SU-DHL-6 (cell line): ENCODE data around the gene TUBA3E.
"Not testable (repeated sequence)": the region's sequence is repeated elsewhere in the genome, so short reads cannot be mapped to it uniquely, and the experiment has no call there.

Experiments used
- H2AFZ ChIP-seq: fragments of 200-600 bp; sonication (generic); 2 replicates; pipeline ENCODE4 v1.6.1; 2014; ENCODE audit warnings: low read depth, mild to moderate bottlenecking, moderate library complexity, mixed read lengths, antibody characterized with exemption, low read length; ENCODE audit not compliant: severe bottlenecking
- H3F3A ChIP-seq: fragments of 200-600 bp; shearing (Covaris generic); 2 replicates; pipeline ENCODE4 v1.6.0; 2016; ENCODE audit warnings: antibody characterized with exemption, mild to moderate bottlenecking; ENCODE audit not compliant: insufficient read depth
- H3K27ac ChIP-seq: fragments of 200-600 bp; sonication (generic); 2 replicates; pipeline ENCODE4 v1.5.1; 2016; ENCODE audit warnings: low read depth, mild to moderate bottlenecking, low read length, moderate library complexity, mixed read lengths
- H3K27me3 ChIP-seq: fragments of 200-600 bp; sonication (generic), shearing (Covaris generic); 2 replicates; pipeline ENCODE4 v1.6.0; 2014; ENCODE audit warnings: mild to moderate bottlenecking, low read length
- H3K36me3 ChIP-seq: fragments of 200-600 bp; sonication (generic); 2 replicates; pipeline ENCODE4 v1.6.1; 2014; ENCODE audit warnings: mild to moderate bottlenecking, low read length, mixed read lengths
- H3K4me2 ChIP-seq: fragments of 300-600, 200-600 bp; shearing (Covaris generic), sonication (generic); 2 replicates; pipeline ENCODE4 v1.6.0; 2014; ENCODE audit warnings: low read length, low read depth, mild to moderate bottlenecking; ENCODE audit not compliant: poor library complexity, severe bottlenecking
- H3K4me3 ChIP-seq: fragments of 200-600 bp; sonication (generic); 2 replicates; pipeline ENCODE4 v1.5.1; 2014; ENCODE audit warnings: antibody characterized with exemption, low read length, mild to moderate bottlenecking, mixed read lengths; ENCODE audit not compliant: insufficient read depth, poor library complexity, severe bottlenecking
- H3K79me2 ChIP-seq: fragments of 200-600 bp; sonication (generic); 2 replicates; pipeline ENCODE4 v1.6.1; 2014; ENCODE audit warnings: mild to moderate bottlenecking, low read length, moderate library complexity; ENCODE audit not compliant: insufficient read depth
- H3K9ac ChIP-seq: fragments of 200-600 bp; sonication (generic); 2 replicates; pipeline ENCODE4 v1.7.0; 2014; ENCODE audit warnings: mild to moderate bottlenecking, low read length
- H3K9me2 ChIP-seq: fragments of 200-600 bp; sonication (generic); replicated peaks from 2 replicates; pipeline ENCODE4 v1.6.1; 2014; ENCODE audit warnings: low read length; ENCODE audit not compliant: insufficient read depth
- H3K9me3 ChIP-seq: fragments of 200-600 bp; sonication (generic); 2 replicates; pipeline ENCODE4 v1.6.1; 2014; ENCODE audit warnings: low read length, mixed read lengths; ENCODE audit not compliant: insufficient read depth
- H4K20me1 ChIP-seq: fragments of 200-600 bp; sonication (generic); 2 replicates; pipeline ENCODE4 v1.6.1; 2014; ENCODE audit warnings: low read depth, mild to moderate bottlenecking, antibody characterized with exemption, low read length, moderate library complexity, mixed read lengths
- CTCF ChIP-seq: fragments of 200-600 bp; sonication (generic); IDR thresholded peaks from one replicate; pipeline ENCODE4 v1.5.1; 2017; ENCODE audit warnings: antibody characterized with exemption, mild to moderate bottlenecking, low read length, moderate library complexity; ENCODE audit not compliant: insufficient read depth, poor library complexity, severe bottlenecking
- EZH2phosphoT487 ChIP-seq: fragments of 200-600 bp; sonication (generic), shearing (Covaris generic); conservative IDR thresholded peaks from 2 replicates; pipeline ENCODE4 v1.6.1; 2018; ENCODE audit warnings: mild to moderate bottlenecking, antibody characterized with exemption, low read length, moderate library complexity, mixed read lengths

TUBA3E gene

GRCh38 chr2:130165293-130166016 lies 32.8 kb downstream of the TUBA3E start:
- no peaks in the 10 kb centered on the region for H4K20me1 ChIP-seq
- H3K36me3 ChIP-seq: peaks cover 3% of the 10 kb centered on the region; the same call in 1 of the 2 replicates

GRCh38 chr2:130162968-130163367 lies 35.3 kb downstream of the TUBA3E start:
- peaks cover 3% of the 10 kb centered on the region; the same call in 1 of the 2 replicates for H3K36me3 ChIP-seq
- H3F3A ChIP-seq: no peaks in the 10 kb centered on the region
- H3K4me2 ChIP-seq: no peak overlapping the region
- no peaks in the 10 kb centered on the region for H3K27me3 ChIP-seq
- no peak for TF ChIP-seq EZH2phosphoT487
- no peak for TF ChIP-seq CTCF
- H2AFZ ChIP-seq: no peak overlapping the region
- no peaks in the 10 kb centered on the region for H4K20me1 ChIP-seq
- H3K9me3 ChIP-seq: no peaks in the 10 kb centered on the region
- no peak overlapping the region for H3K4me3 ChIP-seq
- H3K9me2 ChIP-seq: no peaks in the 10 kb centered on the region
- no peak overlapping the region for H3K27ac ChIP-seq
- H3K79me2 ChIP-seq: no peaks in the 10 kb centered on the region
- H3K9ac ChIP-seq: no peak overlapping the region

More at GRCh38 chr2:130165293-130166016, 32.8 kb downstream of the TUBA3E start:
- no peak overlapping the region for H3K4me2 ChIP-seq
- H3K9ac ChIP-seq: no peak overlapping the region
- no peak overlapping the region for H3K4me3 ChIP-seq
- H2AFZ ChIP-seq: no peak overlapping the region
- no peaks in the 10 kb centered on the region for H3K9me3 ChIP-seq
- H3K27ac ChIP-seq: no peak overlapping the region
- no peak for TF ChIP-seq CTCF
- TF ChIP-seq EZH2phosphoT487: no peak
- no peaks in the 10 kb centered on the region for H3K9me2 ChIP-seq
- no peaks in the 10 kb centered on the region for H3F3A ChIP-seq
- no peaks in the 10 kb centered on the region for H3K27me3 ChIP-seq
- H3K79me2 ChIP-seq: no peaks in the 10 kb centered on the region

- not testable (repeated sequence) for H2AFZ ChIP-seq, H3F3A ChIP-seq, H3K9ac ChIP-seq, H3K4me2 ChIP-seq, H3K4me3 ChIP-seq, H3K27me3 ChIP-seq, H3K9me3 ChIP-seq, H3K36me3 ChIP-seq, H4K20me1 ChIP-seq, H3K79me2 ChIP-seq, H3K27ac ChIP-seq, H3K9me2 ChIP-seq
Measured at GRCh38 chr2:130162486-130162885, 35.8 kb downstream of the TUBA3E start.

- not testable (repeated sequence) for H3K9me2 ChIP-seq, H3K79me2 ChIP-seq, H3K36me3 ChIP-seq, H3K9me3 ChIP-seq, H3K9ac ChIP-seq, H3K4me3 ChIP-seq, H2AFZ ChIP-seq, H3K27me3 ChIP-seq, H3F3A ChIP-seq, H4K20me1 ChIP-seq, H3K27ac ChIP-seq, H3K4me2 ChIP-seq
Measured at GRCh38 chr2:130160838-130161705, 37.2 kb downstream of the TUBA3E start.
